Measurements from ENCODE around the gene AKTIP. TPM values are rescaled to one million over a fixed set of nuclear protein-coding genes. Genes with fewer than 3 reads are reported as not detected.

Gene AKTIP
- total RNA-seq, 2 experiments from 2014 or later, result 51.2 to 53.3 TPM

DNA sequence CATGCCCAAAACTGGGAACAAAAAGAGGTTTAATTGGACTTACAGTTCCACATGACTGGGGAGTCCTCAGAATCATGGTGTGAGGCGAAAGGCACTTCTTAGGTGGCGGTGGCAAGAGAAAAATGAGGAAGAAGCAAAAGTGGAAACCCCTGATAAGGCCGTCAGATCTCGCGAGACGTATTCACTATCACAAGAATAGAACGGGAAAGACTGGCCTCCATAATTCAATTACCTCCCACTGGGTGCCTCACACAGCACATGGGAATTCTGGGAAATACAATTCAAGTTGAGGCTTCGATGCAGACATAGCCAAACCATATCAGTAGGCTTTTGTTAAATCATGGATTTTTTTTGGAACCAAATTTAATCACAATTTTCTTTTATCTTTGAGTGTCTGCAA is 44.4 kb downstream of the AKTIP start:
- CTCF ChIA-PET, result interaction anchor here (1.5 to 2.1 kb wide), 3 partner anchors 16 to 24 kb away, joined by 3 to 13 read pairs (median 5); partner anchors contain the start of gene RBL2
- no peaks in the 10 kb centered on the region for H3K27me3 Mint-ChIP-seq
- H3K4me3 Mint-ChIP-seq, result peak overlapping the region; percentile 31
- peaks cover 93% of the 10 kb centered on the region for H3K4me1 Mint-ChIP-seq (ENCODE audit: low read depth)
- H3K4me3 ChIP-seq (ENCODE audit: low read length), result no peak overlapping the region
- peak overlapping the region in 1 of 2 donors; percentile 30 for H3K27ac ChIP-seq (ENCODE audit: low read depth in 1 of 2, low read length in 2 of 2)
- H3K27me3 ChIP-seq (ENCODE audit: control insufficient read depth in 1 of 2, insufficient read depth in 2 of 2, low read length in 2 of 2), result no peaks in the 10 kb centered on the region
- ATAC-seq (ENCODE audit: poor library complexity), result no peak
- H3K9me3 Mint-ChIP-seq, result no peaks in the 10 kb centered on the region
- POLR2A ChIA-PET, result interaction anchor here (0.7 to 16.1 kb wide), 9 partner anchors 12 to 359 kb away, joined by 3 to 436 read pairs (median 17); partner anchors contain the start of genes AKTIP and RBL2
- peak overlapping the region; percentile 94 for H3K27ac Mint-ChIP-seq
- no peaks in the 10 kb centered on the region for H3K9me3 ChIP-seq (ENCODE audit: control insufficient read depth in 1 of 2, insufficient read depth in 1 of 2, low read length in 2 of 2)
- intact Hi-C loops (cut with DNase I, micrococcal nuclease), result loop anchor here (5.0 to 10.0 kb wide), 2 partner anchors 44 to 246 kb away; partner anchors contain the start of genes AKTIP (in 1 of the 2), FTO (in 1 of the 2) and RPGRIP1L (in 1 of the 2)
- peaks cover 70% of the 10 kb centered on the region for H3K36me3 ChIP-seq (ENCODE audit: insufficient read depth, low read length)
- H3K36me3 Mint-ChIP-seq (ENCODE audit: low read depth), result peaks cover 96% of the 10 kb centered on the region
- H3K4me1 ChIP-seq (ENCODE audit: insufficient read depth, low read length), result peaks cover 75% of the 10 kb centered on the region
- TF ChIP-seq, protein P1, sequence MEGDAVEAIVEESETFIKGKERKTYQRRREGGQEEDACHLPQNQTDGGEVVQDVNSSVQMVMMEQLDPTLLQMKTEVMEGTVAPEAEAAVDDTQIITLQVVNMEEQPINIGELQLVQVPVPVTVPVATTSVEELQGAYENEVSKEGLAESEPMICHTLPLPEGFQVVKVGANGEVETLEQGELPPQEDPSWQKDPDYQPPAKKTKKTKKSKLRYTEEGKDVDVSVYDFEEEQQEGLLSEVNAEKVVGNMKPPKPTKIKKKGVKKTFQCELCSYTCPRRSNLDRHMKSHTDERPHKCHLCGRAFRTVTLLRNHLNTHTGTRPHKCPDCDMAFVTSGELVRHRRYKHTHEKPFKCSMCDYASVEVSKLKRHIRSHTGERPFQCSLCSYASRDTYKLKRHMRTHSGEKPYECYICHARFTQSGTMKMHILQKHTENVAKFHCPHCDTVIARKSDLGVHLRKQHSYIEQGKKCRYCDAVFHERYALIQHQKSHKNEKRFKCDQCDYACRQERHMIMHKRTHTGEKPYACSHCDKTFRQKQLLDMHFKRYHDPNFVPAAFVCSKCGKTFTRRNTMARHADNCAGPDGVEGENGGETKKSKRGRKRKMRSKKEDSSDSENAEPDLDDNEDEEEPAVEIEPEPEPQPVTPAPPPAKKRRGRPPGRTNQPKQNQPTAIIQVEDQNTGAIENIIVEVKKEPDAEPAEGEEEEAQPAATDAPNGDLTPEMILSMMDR (IDR thresholded peaks at IDR 0.05), result no peak
- no peak for DNase-seq

DNA sequence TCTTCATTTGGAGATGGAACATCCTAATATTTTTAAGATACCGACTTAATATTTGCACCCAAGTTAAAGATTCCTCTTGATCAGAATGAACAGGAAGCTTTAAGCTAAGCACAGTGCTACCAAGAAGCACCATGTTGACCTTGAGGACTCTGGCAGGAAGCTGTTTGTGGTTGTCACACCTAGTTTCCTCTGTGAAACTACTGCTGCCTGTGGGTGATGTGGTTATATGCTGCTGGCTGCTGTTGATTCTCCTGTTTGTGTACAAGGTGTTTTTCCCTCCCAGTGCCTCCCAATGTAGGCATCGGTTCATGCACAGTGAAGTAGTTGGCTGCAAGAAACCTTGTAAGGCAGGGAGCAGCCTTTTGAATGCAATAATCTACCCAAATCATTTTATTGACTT is 45.3 kb downstream of the AKTIP start:
- ChIA-PET POLR2A (interaction anchor here (0.7 to 16.1 kb wide), 22 partner anchors 10 to 88 kb away, joined by 3 to 436 read pairs (median 6); partner anchors contain the start of genes AKTIP and RBL2), CTCF (interaction anchor here (0.8 to 2.1 kb wide), 7 partner anchors 9 to 23 kb away, joined by 3 to 13 read pairs (median 4); partner anchors contain the start of gene RBL2)
- no peaks in the 10 kb centered on the region for H3K9me3 ChIP-seq (ENCODE audit: control insufficient read depth in 1 of 2, insufficient read depth in 1 of 2, low read length in 2 of 2)
- peaks cover 97% of the 10 kb centered on the region for H3K4me1 Mint-ChIP-seq (ENCODE audit: low read depth)
- DNase-seq, result peak; percentile 49 to 94 (median 66)
- peak overlapping the region; percentile 74 for H3K4me3 Mint-ChIP-seq
- H3K9me3 Mint-ChIP-seq, result no peaks in the 10 kb centered on the region
- peak; percentile 74 for ATAC-seq (ENCODE audit: poor library complexity)
- H3K27me3 ChIP-seq (ENCODE audit: control insufficient read depth in 1 of 2, insufficient read depth in 2 of 2, low read length in 2 of 2), result no peaks in the 10 kb centered on the region
- peak overlapping the region; percentile 94 for H3K27ac Mint-ChIP-seq
- H3K4me3 ChIP-seq (ENCODE audit: low read length), result peak overlapping the region; percentile 32
- intact Hi-C loops (cut with DNase I, micrococcal nuclease), result loop anchor here (1.0 to 10.0 kb wide), 5 partner anchors 22 to 247 kb away; partner anchors contain the start of genes AKTIP (in 1 of the 2), FTO (in 1 of the 2) and RPGRIP1L (in 1 of the 2)
- H3K36me3 ChIP-seq (ENCODE audit: insufficient read depth, low read length), result peaks cover 70% of the 10 kb centered on the region
- peak overlapping the region; percentile 53 to 60 for H3K27ac ChIP-seq (ENCODE audit: low read depth in 1 of 2, low read length in 2 of 2)
- peaks cover 94% of the 10 kb centered on the region for H3K36me3 Mint-ChIP-seq (ENCODE audit: low read depth)
- H3K27me3 Mint-ChIP-seq, result no peaks in the 10 kb centered on the region
- H3K4me1 ChIP-seq (ENCODE audit: insufficient read depth, low read length), result peaks cover 67% of the 10 kb centered on the region
- TF ChIP-seq, protein P1 (IDR thresholded peaks at IDR 0.05), result no peak

DNA sequence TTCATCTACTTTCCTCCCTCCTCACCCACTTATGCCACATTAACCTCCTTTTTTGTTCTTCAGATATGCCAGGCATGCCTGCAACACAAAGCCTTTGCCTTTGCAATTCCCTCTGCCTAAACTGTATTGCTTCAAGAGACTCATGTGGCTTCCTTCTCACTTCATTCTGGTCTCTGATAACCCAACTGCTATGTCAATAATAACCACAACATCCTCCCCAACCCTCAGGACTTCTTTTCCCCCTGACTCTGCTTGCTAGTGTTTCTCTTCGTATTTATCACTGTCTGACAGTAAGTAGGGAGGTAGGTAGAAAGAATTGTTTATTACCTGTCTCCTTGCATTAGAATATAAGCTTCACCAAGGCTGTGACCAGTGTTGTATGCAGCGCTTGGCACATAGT is 46.4 kb downstream of the AKTIP start:
- Mint-ChIP-seq H3K4me1 (ENCODE audit: low read depth) (peaks cover 96% of the 10 kb centered on the region), H3K27me3 (no peaks in the 10 kb centered on the region), H3K4me3 (peak overlapping the region; percentile 88), H3K9me3 (no peaks in the 10 kb centered on the region), H3K27ac (peak overlapping the region; percentile 94), H3K36me3 (ENCODE audit: low read depth) (peaks cover 93% of the 10 kb centered on the region)
- H3K4me3 ChIP-seq (ENCODE audit: low read length), result peak overlapping the region; percentile 32
- peaks cover 69% of the 10 kb centered on the region for H3K36me3 ChIP-seq (ENCODE audit: insufficient read depth, low read length)
- ChIA-PET CTCF (interaction anchor here (1.3 to 1.8 kb wide), 3 partner anchors 8 to 38 kb away, joined by 4 to 7 read pairs (median 4); no protein-coding TSS in a partner anchor), POLR2A (interaction anchor here (1.0 to 16.1 kb wide), 18 partner anchors 10 to 83 kb away, joined by 3 to 436 read pairs (median 10); partner anchors contain the start of genes AKTIP and RBL2)
- TF ChIP-seq, protein P1 (IDR thresholded peaks at IDR 0.05), result no peak
- H3K9me3 ChIP-seq (ENCODE audit: control insufficient read depth in 1 of 2, insufficient read depth in 1 of 2, low read length in 2 of 2), result no peaks in the 10 kb centered on the region
- intact Hi-C loops (cut with DNase I, micrococcal nuclease), result loop anchor here (1.0 to 10.0 kb wide), 6 partner anchors 21 to 248 kb away; partner anchors contain the start of genes AKTIP (in 1 of the 2), FTO (in 1 of the 2) and RPGRIP1L (in 1 of the 2)
- H3K27ac ChIP-seq (ENCODE audit: low read depth in 1 of 2, low read length in 2 of 2), result peak overlapping the region; percentile 3 to 60
- peak in 10 of 14 experiments; percentile 17 to 89 (median 42) for DNase-seq
- peaks cover 69% of the 10 kb centered on the region for H3K4me1 ChIP-seq (ENCODE audit: insufficient read depth, low read length)
- H3K27me3 ChIP-seq (ENCODE audit: control insufficient read depth in 1 of 2, insufficient read depth in 2 of 2, low read length in 2 of 2), result no peaks in the 10 kb centered on the region
- ATAC-seq (ENCODE audit: poor library complexity), result peak; percentile 70
